Myocyte (in vitro differentiated cells): ENCODE results near the gene KIF2A. TPM values are rescaled to one million over a fixed set of nuclear protein-coding genes. Genes with fewer than 3 reads are reported as not detected.
A peak's percentile ranks its signal among the peaks of the same experiment; 100 is the strongest.
"Not testable (repeated sequence)": the region's sequence is repeated elsewhere in the genome, so short reads cannot be mapped to it uniquely, and the experiment has no call there.

Experiments used
- DNase-seq: peaks from one replicate; pipeline ENCODE4 v3.0.0-alpha.2; 2012; ENCODE audit warnings: low read depth
- total RNA-seq: library from RNA; depleted of rRNA; stranded (reverse); fragments of >200 nt; gene quantifications from 2 replicates; pipeline ENCODE4 v1.2.3, GENCODE V29; 2014

KIF2A gene
- total RNA-seq, 1 donor from 2014 or later: 57.2 TPM

- not testable (repeated sequence) for DNase-seq
Observed at GRCh38 chr5:62291829-62292228, 14.2 kb upstream of the KIF2A start.

DNA sequence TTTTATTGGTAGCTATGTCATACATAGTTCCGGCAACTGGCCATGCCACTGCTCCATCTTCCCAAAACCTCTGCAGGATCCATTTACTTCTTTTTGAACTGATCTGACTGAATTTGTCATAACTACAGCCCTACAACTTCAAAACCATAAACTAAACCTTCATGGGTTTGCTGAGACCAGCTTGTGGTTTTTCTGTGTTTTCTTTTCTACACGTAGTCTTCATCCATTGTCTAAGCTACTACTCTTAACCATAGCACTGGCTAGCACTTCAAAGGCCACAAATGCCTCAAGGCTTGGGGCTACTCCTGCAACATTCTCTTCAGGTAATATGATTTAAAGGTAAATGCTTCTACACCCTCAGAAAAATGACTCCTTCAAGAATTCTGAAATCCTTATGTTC lies 9.0 kb upstream of the KIF2A start:
- DNase-seq: no peak

GRCh38 chr5:62298118-62298517 lies 7.9 kb upstream of the KIF2A start:
- no peak for DNase-seq

DNA sequence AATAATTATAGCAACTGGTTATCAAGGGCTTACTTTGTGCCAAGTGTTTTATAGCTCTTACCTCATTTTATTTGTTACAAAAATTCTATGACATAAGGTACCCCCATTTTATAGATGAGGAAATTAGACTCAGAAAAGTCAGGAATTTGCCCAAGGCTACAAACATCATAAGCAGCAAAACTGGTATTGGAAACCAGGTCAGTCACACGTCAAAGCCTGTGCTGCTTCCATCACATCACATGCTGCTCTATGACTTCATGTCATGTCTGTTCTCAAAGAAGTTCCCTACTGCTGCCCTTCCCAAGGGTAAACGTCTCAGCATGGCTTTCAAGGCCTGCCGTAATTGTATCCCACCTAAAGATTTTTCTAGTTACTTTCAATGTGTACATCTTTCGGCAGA lies 6.9 kb upstream of the KIF2A start:
- DNase-seq: no peak

- DNase-seq: no peak
Observed at GRCh38 chr5:62299600-62299999, 6.4 kb upstream of the KIF2A start.

DNA sequence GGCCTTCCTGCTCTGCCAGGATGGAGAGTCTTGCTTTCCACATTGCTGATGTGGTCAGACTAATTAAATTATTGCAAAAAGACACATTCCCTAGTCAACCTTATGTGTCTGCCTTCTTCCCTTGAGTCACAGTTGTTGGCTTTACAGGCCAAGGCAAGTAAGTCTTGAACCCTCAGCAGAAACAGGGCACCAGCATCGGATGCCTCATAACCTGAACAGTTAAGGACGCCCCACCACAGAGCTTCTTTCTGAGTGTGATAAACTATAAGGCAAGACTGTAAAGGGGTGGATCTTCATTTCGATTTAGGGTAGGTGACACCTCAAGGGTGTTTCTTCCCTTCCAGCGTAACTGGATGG lies 670 bp upstream of the KIF2A start:
- no peak for DNase-seq

DNA sequence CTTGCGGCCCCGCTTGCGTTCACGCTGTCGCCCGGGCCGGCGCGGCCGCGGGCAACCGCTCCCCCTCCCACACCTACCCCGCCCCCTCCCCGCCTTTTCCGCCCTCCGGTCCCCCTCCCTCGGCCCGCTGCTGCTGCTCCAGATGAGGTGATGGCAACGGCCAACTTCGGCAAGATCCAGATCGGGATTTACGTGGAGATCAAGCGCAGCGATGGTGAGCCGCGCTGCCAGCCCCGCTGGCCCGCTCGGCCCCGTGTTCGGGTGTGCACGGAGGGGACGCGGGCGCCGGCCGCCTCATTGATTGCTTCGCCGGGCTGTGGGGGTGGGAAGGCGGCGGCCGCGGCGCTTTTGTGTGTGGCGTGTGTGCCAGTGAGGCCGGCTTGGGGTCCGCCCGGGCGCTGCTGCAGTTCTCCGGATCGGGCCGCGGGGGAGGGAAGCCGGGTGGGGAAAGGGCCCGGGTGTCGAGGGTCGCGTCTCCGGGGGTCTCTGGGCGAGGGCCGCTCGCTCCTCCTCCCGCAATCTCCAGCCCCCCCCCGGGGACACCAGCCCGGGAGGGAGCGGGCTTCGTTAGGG lies 403 bp downstream of the KIF2A start:
- DNase-seq: no peak

GRCh38 chr5:62306896-62307689 lies 1.1 kb downstream of the KIF2A start:
- peak; percentile 41 for DNase-seq

GRCh38 chr5:62308439-62308838 lies 2.4 kb downstream of the KIF2A start:
- DNase-seq: no peak

DNA sequence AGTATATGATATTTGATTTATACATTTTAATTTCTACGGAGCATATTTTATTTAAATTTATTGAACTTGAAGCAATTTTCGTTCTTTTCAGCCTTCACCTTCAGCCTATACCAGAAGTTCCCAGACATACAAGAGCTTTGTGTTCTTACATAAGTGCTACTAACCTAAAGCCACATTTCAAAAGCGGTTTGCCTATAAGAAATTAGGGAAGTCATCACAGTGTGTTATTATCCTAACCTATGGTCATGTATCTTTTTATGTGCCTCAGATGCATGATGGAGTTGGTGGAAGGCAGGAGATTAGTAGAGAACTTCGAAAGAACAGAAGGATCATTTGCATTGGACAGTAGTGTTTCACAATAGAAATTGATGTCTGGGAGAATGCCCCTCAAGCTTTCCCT lies 3.1 kb downstream of the KIF2A start:
- no peak for DNase-seq

- DNase-seq: no peak
Observed at GRCh38 chr5:62310426-62311143, 4.6 kb downstream of the KIF2A start.

DNA sequence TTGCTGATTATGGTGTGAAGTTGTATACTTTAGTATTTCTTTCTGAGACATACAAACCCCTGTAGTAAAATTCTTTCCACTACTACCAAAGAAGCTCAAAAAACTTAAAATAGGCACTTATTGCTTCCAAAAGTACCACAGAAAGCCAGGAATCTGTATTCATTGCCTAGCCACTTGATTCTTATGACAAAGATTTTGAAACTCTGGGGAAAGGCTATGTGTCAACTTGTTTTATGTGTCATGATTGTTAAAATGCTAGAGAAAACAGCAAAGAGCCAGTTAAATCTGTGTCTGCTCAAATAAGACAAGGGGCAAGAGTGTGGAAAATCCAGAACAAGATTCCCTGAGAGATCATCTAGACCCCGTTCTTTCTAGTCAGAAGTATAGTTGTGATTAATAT lies 6.0 kb downstream of the KIF2A start:
- DNase-seq: no peak

DNA sequence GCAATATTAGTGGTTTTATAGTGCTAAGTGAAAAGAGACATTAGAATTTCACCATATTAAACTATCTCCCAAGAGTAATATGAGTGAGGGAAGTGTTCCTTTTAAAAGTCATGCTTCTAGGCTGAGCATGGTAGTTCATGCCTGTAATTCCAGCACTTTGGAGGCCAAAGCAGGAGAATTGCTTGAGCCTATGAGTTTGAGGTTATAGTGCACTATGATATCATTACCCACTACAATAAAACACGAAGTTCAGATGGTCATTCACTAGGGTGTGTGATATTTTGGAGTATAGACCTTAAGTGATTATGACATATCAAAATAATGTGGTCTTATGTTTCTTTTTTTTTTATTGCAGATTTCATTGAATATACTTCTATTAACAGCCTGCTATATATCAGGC lies 6.7 kb downstream of the KIF2A start:
- DNase-seq: no peak

DNA sequence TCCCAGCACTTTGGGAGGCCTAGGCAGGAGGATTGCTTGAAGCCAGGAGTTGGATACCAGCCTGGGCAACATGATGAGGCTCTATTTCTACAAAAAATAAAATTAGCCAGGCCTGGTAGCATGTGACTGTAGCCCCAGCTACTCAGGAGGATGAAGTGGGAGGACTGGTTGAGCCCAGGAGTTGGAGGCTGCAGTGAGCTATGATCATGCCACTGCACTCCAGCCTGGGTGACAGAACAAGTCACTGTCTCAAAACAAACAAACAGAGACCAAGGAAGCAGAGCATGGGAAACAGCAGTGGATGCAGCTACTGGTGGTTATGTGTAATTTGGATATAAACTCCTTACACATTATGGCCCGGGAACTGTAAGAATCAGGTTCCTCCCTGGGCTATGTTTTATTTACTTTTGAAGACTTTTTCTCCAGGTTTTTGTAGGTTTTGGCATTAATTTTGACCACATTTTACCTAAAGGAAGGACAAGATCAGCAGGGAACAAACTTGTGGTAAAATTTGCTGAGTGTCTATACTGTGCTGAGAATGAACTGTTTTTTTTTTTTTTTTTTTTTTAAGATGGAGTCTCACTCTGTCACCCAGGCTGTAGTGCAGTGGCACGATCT lies 8.3 kb downstream of the KIF2A start:
- DNase-seq: no peak

DNA sequence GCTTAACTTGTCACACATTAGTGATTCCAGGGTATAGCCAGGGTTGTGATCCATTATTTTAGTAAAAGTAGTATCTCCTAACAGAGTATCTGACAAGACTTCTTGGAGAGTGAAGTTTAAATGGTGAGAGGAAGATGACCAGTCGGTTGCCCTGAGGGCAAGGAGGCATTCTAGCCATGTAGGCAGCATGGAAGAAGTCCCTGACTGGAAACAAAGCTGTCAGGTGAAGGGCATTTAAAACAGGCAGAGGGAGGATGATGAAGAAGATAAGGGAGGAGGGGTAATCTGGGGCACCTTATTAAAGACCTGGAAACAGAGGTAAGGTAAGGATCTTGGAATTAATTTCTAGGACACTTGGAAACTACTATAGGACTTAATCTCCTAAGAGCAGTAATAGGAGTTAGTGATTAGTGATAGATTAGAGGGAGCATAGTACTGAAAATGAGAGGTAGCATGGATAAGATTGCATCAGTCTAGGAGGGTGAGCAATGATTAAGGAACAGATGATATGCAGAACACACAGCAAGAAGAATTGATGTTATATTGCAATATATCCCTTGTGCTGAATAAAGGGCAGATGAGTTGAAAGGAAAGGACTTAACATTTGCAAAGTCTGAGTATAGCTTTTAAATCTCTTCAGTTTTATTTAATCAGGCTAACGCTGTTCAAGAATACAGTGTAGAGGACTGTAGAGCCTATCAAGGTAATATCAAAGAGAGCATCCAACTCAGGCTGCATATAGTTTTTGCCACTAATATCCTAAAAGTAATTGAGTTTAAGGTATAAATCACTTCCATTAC lies 9.6 kb downstream of the KIF2A start:
- DNase-seq: no peak

DNA sequence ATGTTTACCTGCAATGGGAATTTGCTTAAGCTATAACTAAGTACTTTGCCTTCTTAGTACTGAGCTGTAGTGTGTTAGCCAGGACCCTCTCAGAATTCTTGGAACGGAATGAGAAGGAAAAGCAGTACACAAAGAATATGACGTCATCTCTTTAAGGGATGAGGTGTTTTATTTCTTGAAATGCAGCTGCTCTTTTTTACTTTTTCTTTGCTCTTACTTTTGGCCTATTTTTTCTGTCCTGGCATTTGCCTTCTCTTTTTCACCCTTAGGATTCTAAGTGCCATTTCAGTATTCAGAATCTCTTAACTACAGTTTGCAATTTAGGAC lies 10.1 kb downstream of the KIF2A start:
- no peak for DNase-seq

DNA sequence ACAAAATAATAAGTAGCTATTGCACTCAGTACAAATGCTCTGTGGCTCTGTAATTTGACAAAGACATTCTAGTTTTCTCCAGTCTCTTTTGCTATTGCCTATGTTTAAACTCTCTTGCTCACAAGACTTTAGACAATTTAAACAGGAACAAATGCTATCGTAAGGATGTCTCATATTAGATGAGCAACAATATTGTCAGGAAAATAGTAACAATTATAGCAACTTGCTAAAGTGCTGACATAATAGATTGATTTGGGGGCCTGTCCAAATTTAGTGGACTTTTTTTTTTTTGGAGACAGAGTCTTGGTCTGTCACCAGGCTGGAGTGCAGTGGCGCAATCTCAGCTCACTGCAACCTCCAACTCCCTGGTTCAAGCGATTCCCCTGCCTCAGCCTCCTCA lies 11.8 kb downstream of the KIF2A start:
- DNase-seq: no peak

DNA sequence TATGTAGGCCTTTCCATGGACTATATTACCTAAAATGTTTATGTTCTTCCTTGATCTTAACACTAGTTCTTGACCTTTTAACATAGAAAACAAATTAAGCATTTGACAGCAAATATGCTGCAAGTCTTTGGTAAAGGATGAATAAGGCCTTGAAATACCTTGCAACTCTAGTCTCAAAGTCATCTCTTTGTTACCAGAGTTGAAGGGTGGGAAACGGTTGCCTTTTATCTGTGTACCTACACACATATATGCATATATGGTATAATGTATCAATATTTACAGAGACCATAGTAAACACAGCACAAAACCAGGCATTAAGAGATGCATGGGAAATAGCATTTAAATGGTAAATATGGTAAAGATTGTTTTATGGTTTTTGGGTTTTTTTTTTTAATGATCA lies 16.5 kb downstream of the KIF2A start:
- no peak for DNase-seq

DNA sequence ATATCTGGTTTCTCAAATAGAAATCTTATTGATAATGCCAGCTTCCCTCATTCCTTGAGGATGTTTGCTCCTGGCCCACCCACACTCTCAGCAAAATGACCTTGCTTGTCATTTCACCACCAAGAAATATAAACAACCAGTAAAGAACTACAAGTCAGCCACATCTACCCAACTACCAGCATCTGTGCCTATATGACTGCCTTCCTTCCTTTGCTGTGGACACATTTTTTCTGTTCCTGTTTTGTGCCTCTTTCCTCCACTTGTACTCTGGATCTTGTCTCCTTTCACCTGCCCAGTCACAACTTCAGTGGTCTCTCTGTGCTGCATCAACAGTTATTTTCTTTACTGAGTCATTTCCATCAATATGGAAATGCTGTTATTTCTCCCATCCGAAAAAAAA lies 20.3 kb downstream of the KIF2A start:
- DNase-seq: no peak

GRCh38 chr5:62326702-62327101 lies 20.7 kb downstream of the KIF2A start:
- no peak for DNase-seq
